Stimulated activated naive CD8-positive, alpha-beta T cell treated with anti-CD3 and anti-CD28 coated beads, Interleukin-15, Interleukin-2, amounts not matched to agents 100 U/mL and 50 U/mL, for 24 hours (primary cell): ENCODE results near the gene NPPB.

ENCODE experiments used
- ATAC-seq: fragments of 150-1000 bp; cut with Tn5 transposase; one replicate; pipeline ENCODE4 v1.10.0; 2021
- DNase-seq: peaks from one replicate; pipeline ENCODE4 v3.0.0; 2021

NPPB gene

GRCh38 chr1:11833497-11833896 lies 25.2 kb downstream of the NPPB start:
- DNase-seq (no peak), ATAC-seq (no peak)

- DNase-seq: no peak
- no peak for ATAC-seq
Measured at GRCh38 chr1:11831945-11832725, 26.6 kb downstream of the NPPB start.

- no peak for DNase-seq
Measured at GRCh38 chr1:11828511-11828910, 30.2 kb downstream of the NPPB start.

GRCh38 chr1:11826946-11827345 lies 31.8 kb downstream of the NPPB start:
- DNase-seq (no peak), ATAC-seq (no peak)

More at GRCh38 chr1:11828511-11828910, 30.2 kb downstream of the NPPB start:
- ATAC-seq: no peak

GRCh38 chr1:11825131-11825530 lies 33.6 kb downstream of the NPPB start:
- ATAC-seq: no peak
- DNase-seq: no peak

GRCh38 chr1:11823366-11824137 lies 35.2 kb downstream of the NPPB start:
- ATAC-seq (no peak), DNase-seq (no peak)

GRCh38 chr1:11822091-11822490 lies 36.7 kb downstream of the NPPB start:
- no peak for DNase-seq
- ATAC-seq: no peak

- DNase-seq (no peak), ATAC-seq (no peak)
Measured at GRCh38 chr1:11817192-11817591, 41.6 kb downstream of the NPPB start.

- ATAC-seq (no peak), DNase-seq (no peak)
Measured at GRCh38 chr1:11813021-11813420, 45.7 kb downstream of the NPPB start.
